ENCODE results near the gene TOP2B. TPM values are rescaled to one million over a fixed set of nuclear protein-coding genes. Genes with fewer than 3 reads are reported as not detected.

Gene TOP2B
- total RNA-seq, 1 donor from 2014 or later, result 52.7 TPM

DNA sequence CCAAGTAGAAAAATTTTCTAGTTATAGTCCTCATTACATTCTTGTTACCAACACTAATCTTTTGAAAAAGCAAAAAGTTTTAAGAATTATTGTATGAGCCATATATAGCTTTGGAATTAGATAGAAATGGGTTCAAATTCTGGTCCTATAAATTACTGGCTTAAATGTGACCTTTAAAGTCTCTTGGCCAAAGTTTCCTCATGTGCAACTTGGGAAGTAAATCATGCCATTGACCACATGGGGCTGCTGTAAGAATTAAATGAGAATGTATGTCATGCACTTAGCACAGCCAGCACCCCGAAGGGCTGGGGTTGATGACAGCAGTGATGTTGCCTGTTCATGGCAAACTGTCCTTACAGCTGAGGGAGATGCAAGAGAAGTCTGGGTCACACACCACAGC lies 108.3 kb downstream of the TOP2B start:
- no peak for ATAC-seq

DNA sequence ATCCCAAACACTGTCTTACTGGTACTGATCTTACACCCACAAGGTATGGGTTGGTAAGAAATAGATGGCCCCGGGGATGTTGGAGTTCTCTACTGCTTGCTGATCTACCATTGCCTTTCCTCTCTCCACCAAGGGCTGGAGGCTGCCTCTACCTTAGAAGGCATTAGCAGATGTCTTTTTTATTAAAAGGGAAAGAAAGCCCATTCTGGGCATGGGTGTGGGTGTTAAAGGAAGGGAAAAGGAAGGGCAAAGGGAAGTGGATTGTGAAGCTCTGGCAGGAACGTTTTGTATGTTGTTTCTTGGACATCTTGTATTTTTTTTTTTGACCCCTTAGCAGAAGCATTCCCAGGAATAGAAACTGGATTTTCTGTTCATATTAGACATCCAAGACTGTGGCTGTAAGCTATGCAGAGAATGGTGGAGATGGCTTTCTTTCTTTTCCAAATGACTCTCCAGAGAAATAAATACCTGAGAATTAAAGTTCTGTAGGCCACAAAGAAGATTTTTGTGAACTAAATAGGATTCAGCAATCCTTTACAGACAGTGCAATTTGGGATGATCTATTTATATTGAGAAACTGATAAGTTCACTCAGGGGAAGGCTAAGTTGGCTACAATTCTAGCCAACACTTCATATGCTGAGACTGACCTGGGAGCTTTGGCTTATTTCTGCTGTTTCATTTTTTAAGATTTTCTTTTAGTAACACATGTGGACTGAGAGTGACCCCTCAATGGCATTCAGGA lies 108.8 kb downstream of the TOP2B start:
- no peak for ATAC-seq

DNA sequence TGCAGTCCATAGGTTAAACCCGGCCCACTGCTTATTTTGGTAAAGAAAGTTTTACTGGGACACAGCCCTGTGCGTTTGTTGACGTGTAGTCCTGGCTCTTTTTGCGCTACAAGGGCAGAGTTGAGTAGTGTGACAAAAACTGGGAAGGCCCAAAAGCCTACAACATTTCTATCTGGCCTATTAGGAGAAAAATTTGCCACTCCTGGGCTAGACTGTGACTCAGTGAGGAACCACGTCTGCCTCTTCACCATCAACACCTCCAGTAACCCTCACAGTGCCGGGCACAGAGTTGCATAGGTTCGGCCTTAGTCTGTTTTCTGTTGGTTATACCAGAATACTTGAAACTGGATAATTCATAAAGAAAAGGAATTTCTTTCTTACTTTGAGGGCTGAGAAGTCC lies 110.3 kb downstream of the TOP2B start:
- no peak for ATAC-seq

DNA sequence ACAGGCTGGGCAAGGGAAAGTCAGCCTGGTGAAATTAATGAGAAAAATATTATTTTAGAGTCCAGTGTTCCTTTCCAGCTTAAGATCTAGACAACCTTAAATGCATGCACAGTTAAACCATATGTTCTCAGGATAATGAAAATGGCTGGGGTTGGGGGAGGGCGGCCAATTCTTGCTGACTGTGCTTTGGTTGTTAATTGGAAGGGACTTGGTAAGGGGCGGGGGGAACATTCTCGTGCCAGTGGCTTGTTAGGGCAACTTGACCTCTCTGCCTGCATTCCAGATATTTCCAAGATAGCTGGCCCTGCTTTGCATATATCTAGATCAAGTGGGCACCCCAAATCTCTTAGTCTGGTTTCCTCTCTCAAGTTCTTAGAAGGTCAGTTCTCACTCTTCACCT lies 112.5 kb downstream of the TOP2B start:
- no peak for ATAC-seq

DNA sequence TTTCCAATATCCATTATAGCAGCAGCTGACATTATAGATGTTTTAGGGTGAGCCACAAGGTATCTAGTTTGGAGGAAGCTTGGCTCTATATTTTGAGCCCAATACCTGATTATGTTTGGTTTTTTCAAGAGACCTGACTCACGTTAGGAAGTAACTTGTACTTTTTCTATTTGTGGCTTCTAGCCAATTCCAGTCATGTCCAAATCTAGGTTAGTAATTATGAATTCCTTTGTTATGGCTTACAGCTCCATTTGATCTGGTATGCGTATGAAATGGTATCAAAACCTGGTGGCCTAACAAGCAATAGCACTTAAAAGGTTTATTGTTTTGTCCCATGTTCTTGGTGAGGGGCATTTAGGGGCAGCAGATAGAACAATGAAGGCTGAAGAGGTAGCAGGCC lies 115.9 kb downstream of the TOP2B start:
- ATAC-seq, result no peak

DNA sequence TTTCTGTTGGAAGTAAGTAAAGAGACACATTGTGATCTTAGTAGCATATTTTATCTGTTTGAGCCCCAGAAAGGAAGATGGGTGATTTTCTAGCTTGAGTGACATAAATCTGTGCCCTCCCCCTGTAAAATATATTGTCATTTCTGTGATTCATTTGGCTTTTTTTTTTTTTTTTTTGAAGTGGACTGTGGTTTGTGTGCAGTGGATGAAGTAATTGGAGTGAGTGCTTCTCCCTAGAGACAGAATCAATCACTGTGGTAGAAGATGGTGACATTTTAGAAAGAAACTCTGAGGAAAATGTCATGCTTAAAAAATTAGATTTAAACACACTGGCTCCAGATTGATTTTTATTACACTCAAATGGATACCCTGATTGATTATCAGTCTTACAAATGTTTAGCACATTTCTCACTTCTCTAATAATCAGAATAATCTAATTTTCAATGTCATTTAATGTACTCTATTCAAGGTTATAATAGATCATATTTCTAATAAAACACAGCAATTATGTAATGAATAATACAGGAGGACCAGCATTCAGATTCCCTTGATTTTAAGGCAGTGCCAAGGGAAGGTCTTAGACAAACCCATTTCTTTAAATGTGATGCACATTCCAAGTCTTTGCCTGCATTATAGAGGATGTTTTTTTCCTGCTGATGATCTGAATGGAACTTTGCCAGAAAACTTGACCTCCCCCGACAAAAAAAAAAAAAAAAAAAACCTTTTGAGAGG lies 116.6 kb downstream of the TOP2B start:
- ATAC-seq, result no peak

Other genes starting within 250 kb of the TOP2B start
- gene RARB, start 236.6 kb downstream of the TOP2B start, total RNA-seq, result 2.5 TPM
- gene NGLY1, start 118.5 kb upstream of the TOP2B start, total RNA-seq, result 25.9 TPM
- 7.1 TPM for gene OXSM, start 125.2 kb upstream of the TOP2B start, total RNA-seq